HK-2 (cell line): ENCODE results near the gene POFUT2.

Experiments
- DNase-seq: peaks from one replicate; pipeline ENCODE4 v3.0.0-alpha.2; 2018; ENCODE audit not compliant: unreplicated experiment

The POFUT2 gene

DNA sequence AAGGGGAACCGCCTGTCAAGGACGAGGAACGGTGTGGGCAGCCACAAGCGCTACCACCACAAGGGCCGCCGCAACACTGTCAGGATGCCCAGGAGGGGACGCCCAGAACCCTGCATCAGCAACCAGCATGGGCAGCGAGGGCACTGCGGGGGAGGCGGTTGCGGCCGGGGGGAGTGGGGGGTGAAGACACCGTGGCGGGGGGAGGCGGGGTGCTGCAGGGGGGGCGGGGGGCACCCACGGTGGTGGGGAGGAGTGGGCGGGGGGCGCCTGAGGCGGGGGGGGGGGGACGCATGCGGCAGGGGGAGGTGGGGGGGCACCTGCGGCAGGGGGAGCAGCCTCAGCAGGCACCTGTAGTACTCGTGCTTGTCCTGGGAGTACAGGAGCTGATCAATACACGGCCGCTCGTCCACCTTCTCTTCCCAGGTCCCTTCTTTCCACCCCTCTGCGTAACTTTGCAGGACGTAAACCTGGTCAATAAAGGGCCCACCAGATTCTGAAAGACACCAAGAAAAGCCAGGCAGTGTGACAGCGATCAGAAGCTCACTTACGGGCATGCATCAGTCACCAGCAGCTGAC, 4.6 kb downstream of the POFUT2 start:
- DNase-seq, result no peak

DNA sequence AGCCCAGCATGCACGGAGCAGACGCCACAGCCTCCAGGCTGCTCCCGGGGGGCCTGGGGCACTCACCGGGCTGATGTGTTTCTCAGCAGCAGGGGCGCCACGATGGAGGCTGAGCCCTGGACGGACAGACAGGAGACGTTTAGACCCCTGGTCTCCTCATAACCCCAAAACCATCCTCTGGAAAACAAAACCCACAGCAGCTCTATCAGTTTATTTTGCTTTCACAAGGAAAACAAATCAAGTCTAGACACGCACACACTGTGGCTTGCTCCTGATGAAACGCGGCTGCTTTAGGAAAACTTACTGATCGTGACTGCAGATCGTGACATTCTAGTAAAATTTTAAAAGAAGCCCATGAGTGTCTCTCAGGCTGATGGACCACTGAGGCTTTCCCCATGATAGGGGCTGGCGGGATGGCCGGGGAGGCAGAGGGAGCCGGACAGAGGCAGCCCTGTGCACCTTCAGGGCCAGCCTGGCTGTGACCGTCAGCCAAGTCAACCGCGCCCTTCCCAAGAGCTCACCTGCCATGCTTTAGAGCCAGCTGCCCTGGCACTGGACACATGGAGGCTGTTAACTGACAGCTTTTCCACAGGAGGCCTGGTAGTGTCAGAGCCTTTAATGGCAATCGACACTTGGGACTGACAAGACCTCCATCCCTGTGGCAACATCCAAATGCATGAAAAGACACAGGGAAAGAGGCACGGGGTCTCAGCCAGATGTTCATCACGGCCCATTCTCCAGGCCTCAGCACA, 5.2 kb downstream of the POFUT2 start:
- no peak for DNase-seq

GRCh38 chr21:45281411-45282282, 6.0 kb downstream of the POFUT2 start:
- no peak for DNase-seq

DNA sequence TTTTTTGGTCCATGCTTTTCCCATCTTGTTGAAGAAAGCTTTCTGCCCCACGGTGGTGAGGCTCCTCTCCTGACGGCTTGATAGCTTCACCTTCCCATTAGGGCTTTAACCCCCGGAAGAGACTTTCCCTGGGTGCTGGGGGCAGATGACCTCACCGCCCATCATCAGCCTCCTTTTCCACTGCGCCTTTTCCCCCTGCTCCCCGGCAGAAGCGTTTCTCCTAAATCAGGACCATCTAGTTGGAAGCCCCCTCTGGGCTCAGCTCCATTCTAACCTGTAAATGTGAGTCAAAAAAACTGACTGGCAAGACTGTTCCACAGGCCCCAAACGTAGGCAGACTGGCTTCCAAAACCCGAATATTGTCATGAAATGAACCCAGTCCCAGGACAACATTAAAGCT, 6.7 kb downstream of the POFUT2 start:
- DNase-seq, result no peak

GRCh38 chr21:45280178-45280821, 7.4 kb downstream of the POFUT2 start:
- no peak for DNase-seq

- DNase-seq, result no peak
Measured at GRCh38 chr21:45279446-45280177, 8.1 kb downstream of the POFUT2 start.

DNA sequence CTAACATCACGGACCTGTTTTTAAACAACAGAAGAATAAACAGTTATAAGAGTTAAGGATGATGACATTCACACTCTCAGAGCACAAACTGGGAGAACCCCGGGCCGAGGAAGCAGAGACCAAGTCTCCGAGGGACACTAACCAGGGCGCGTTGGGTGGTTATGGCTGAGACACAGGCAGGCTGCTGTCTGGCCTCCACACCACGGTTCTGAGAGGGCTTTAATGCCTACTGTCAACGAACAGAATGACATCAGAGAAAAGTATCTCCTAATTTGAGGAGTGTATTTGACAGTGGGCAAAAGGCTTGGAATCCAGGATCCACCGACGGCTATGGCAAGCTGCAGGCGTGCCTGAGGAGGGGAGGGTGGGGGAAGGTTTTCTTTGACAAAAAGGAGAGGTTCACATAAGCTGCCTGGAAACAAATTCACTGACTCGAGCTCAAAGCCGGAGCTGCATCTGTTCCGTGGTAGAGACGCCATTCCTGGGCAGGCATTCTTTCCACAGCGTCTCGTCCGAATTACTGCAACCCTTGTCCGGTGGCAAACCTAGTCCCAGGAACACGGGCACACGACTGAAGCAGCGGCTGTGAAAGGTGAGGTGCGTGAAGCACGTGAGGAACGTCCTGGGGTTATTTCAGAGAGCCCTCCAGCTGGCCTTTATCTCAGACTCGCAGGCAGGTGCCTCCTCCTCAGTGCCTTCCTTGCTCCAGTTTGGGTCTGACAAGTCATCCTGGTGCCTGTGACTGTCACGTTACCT, 9.4 kb downstream of the POFUT2 start:
- DNase-seq, result no peak

DNA sequence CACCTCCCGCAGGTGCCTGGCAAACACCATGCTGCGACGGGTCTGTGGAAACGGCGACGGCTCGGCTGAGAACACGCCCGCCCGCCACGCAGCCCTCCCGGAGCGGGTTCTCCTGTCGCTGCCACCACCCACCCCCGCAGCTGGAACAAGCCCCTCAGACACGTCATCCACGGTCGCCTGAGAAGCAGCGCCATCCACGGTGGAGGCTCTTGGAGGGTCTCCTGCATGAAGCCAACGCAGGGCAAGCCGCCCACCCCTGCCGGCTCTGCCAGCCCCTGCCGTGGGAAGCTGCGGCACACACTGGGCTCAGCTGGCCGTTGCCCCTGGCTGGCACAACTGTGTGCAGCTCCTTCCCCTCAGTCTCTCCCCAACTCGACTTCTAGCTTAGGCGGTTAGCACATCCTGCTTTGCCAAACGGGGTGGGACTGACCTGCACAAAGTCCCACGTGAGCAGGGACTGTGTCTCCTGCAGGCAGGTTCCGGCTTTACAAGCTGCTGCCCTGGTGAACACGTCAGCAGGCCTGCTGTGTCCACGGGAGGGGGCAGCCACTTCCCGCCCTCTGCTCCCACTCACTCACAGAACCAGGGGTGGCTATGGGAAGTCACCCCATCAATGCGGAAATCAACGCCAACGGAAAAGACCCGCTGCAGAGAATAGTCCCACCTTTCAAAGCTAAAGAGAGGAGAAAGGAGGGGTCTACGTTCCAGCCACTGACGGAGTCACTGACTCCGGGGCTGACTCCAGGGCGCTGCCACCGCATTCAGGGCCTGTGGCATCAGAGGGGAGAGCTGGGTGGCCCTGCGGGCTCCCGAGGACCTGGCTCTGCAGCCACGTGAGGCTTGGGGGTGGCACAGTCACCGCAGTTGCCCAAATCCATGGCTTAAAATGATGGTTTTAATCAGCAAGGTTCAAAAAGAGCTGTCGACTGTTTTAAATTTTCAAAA, 10.3 kb downstream of the POFUT2 start:
- no peak for DNase-seq

- no peak for DNase-seq
Measured at GRCh38 chr21:45276596-45276995, 11.1 kb downstream of the POFUT2 start.

DNA sequence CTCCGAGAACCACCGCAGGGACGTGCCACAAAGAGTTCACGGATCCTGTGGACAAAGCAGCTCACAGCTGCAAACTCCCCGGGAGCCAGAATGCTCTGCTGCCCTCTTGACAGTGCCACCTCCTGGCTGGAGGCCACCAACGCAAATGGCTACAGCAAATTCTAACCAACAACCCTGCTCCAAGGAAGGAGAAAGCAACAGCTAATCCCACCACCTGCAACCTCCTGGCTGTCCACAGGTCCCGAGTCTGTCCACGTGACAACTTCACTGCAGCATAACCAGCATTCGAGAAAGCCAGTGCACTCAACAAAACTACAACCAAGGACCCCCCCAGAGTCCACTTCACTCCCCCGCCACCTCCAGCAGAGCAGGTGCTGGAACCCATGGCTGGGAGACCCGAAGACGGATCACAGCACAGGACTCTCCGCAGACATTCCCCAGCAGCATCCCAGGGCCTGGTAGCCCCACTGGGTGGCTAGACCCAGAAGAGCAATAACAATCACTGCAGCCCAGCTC, 17.3 kb downstream of the POFUT2 start:
- DNase-seq, result no peak

- DNase-seq, result no peak
Measured at GRCh38 chr21:45269861-45270260, 17.8 kb downstream of the POFUT2 start.

GRCh38 chr21:45267390-45267760, 20.3 kb downstream of the POFUT2 start:
- no peak for DNase-seq

DNA sequence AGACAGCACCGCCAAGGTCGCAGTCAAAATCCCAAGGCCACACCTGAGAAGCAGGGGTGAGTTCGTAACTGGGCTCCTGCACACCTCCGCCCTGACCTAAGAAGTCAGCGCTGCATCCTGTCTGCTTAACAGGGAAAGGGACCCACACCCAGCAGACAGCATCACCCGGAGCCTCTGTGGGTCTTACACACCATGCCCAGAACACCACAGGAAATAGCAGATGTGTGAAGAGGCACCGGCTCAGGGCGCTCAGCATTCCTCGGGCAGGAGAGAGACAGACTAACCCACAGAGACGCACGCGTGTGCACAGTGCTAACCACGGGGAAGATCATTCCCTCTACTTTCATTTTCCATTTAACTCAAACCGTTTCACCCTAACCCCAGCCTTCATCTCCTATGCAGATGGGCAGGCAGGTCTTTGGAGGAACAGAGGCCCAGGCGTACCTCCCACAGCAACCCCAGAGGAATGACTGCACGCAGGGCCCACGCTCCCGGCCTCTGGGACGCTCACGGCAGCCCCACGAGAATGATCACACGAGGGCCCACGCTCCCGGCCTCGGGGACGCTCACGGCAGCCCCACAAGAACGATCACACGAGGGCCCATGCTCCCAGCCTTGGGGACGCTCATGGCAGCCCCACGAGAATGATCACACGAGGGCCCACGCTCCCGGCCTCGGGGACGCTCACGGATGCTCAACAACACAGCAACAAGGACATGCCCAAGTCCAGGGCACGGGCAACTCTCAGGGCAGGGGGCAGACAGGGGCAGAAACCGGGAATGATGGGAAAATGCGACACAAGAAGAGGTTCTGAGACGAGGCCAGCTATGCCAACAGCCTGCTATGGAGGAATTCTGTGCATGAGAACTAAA, 20.9 kb downstream of the POFUT2 start:
- DNase-seq, result no peak

- DNase-seq, result no peak
Measured at GRCh38 chr21:45265721-45266517, 21.8 kb downstream of the POFUT2 start.

- no peak for DNase-seq
Measured at GRCh38 chr21:45264912-45265515, 22.7 kb downstream of the POFUT2 start.

GRCh38 chr21:45264146-45264911, 23.4 kb downstream of the POFUT2 start:
- no peak for DNase-seq
